Measurements from ENCODE around the gene ZMYND8.
"Not testable (repeated sequence)": the region's sequence is repeated elsewhere in the genome, so short reads cannot be mapped to it uniquely, and the experiment has no call there.

Gene ZMYND8

DNA sequence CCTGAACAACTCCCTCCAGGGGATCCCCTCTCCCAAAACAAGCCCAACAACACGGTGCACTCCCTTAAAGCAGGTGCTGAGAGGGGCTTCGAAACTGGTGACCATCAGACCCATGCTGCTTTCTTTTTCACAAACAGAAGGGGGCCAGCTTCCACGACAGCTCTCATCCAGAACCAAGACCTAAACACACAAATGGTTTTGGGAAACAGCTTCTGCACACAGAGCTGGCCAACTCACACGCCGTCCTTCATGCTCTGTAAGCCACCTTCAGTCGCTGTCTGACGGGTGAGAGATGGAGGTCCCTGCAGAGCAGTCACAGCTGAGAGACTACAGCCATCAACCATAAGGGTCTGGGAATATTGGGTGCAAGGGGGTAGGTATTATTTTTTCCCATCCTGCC is 76.3 kb downstream of the ZMYND8 start:
- H3K27ac ChIP-seq (ENCODE audit: low read length): no peak overlapping the region
- no peak overlapping the region for H2AFZ ChIP-seq (ENCODE audit: low read depth, low read length)
- no peak overlapping the region for H3K9ac ChIP-seq (ENCODE audit: low read depth, low read length)
- no peak for TF ChIP-seq EZH2 (IDR thresholded peaks at IDR 0.05; ENCODE audit: borderline replicate concordance, low read depth, low read length, severe bottlenecking)
- no peak for TF ChIP-seq CTCF (IDR thresholded peaks at IDR 0.05; ENCODE audit: borderline replicate concordance, extremely low read depth, low read length, poor library complexity, severe bottlenecking)
- no peak for ATAC-seq (ENCODE audit: insufficient read depth, low read depth)
- no peak for DNase-seq
- H4K20me1 ChIP-seq (ENCODE audit: insufficient read depth, low read length): no peaks in the 10 kb centered on the region
- no peak overlapping the region for H3K4me2 ChIP-seq (ENCODE audit: insufficient read depth, low read length)
- H3K4me1 ChIP-seq (ENCODE audit: insufficient read depth, low read length): no peaks in the 10 kb centered on the region
- no peak overlapping the region for H3K4me3 ChIP-seq (ENCODE audit: low read depth in 1 of 2, low read length in 2 of 2)
- H3K9me3 ChIP-seq (ENCODE audit: insufficient read depth, low read length, severe bottlenecking): no peaks in the 10 kb centered on the region
- H3K27me3 ChIP-seq (ENCODE audit: insufficient read depth, low read length, poor library complexity): no peaks in the 10 kb centered on the region
- peaks cover 94% of the 10 kb centered on the region for H3K36me3 ChIP-seq (ENCODE audit: insufficient read depth, low read length)
- H3K79me2 ChIP-seq (ENCODE audit: insufficient read depth, low read length): no peaks in the 10 kb centered on the region

GRCh38 chr20:47278907-47279348 is 77.6 kb downstream of the ZMYND8 start:
- Histone ChIP-seq H3K27ac (ENCODE audit: low read length) (no peak overlapping the region), H3K4me3 (ENCODE audit: low read depth in 1 of 2, low read length in 2 of 2) (no peak overlapping the region), H2AFZ (ENCODE audit: low read depth, low read length) (no peak overlapping the region), H3K27me3 (ENCODE audit: insufficient read depth, low read length, poor library complexity) (no peaks in the 10 kb centered on the region), H3K9me3 (ENCODE audit: insufficient read depth, low read length, severe bottlenecking) (no peaks in the 10 kb centered on the region), H3K36me3 (ENCODE audit: insufficient read depth, low read length) (peaks cover 91% of the 10 kb centered on the region), H3K4me2 (ENCODE audit: insufficient read depth, low read length) (no peak overlapping the region), H3K4me1 (ENCODE audit: insufficient read depth, low read length) (no peaks in the 10 kb centered on the region), H3K9ac (ENCODE audit: low read depth, low read length) (no peak overlapping the region), H3K79me2 (ENCODE audit: insufficient read depth, low read length) (no peaks in the 10 kb centered on the region), H4K20me1 (ENCODE audit: insufficient read depth, low read length) (no peaks in the 10 kb centered on the region)
- ATAC-seq (ENCODE audit: insufficient read depth, low read depth): no peak
- no peak for DNase-seq
- no peak for TF ChIP-seq CTCF (IDR thresholded peaks at IDR 0.05; ENCODE audit: borderline replicate concordance, extremely low read depth, low read length, poor library complexity, severe bottlenecking)

- not testable (repeated sequence) for H4K20me1 ChIP-seq (ENCODE audit: insufficient read depth, low read length); DNase-seq; ATAC-seq (ENCODE audit: insufficient read depth, low read depth); H2AFZ ChIP-seq (ENCODE audit: low read depth, low read length); H3K9me3 ChIP-seq (ENCODE audit: insufficient read depth, low read length, severe bottlenecking); H3K27ac ChIP-seq (ENCODE audit: low read length); H3K9ac ChIP-seq (ENCODE audit: low read depth, low read length); H3K4me1 ChIP-seq (ENCODE audit: insufficient read depth, low read length); H3K4me3 ChIP-seq (ENCODE audit: low read depth in 1 of 2, low read length in 2 of 2); H3K4me2 ChIP-seq (ENCODE audit: insufficient read depth, low read length); H3K27me3 ChIP-seq (ENCODE audit: insufficient read depth, low read length, poor library complexity); H3K79me2 ChIP-seq (ENCODE audit: insufficient read depth, low read length)
- H3K36me3 ChIP-seq (ENCODE audit: insufficient read depth, low read length): peaks cover 79% of the 10 kb centered on the region
Measured at GRCh38 chr20:47277535-47277872, 79.0 kb downstream of the ZMYND8 start.

DNA sequence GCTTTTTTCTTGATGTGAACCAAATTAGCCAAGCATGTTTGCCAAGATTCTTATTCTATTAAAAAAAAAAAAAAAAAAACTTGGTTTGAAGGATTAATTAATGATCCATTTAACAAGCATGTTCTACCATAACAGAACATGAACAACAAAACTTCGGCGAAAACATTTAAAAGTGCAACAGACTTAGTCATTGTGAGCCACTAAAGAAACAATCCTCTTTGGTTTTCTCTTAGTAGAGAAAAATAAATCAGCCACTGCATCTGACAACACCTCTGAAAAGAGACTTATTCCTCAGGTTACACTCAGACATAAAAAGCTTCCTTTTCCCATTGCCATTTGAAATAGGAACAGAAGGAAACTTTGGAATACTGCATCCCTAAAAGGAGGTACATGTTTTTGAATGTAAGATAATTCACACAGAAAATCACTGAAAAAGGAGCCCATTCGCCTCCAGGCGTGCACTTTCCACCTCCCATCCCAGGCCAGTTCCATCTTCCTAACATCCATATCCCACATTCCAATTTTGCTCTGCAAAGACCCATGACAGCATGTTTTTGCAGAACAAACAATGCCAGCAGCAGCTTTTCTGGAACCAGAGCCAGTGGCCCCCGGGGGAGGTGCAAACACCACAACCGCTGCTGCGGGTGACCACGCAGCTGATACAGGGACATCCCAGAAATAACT is 79.5 kb downstream of the ZMYND8 start:
- peaks cover 79% of the 10 kb centered on the region for H3K36me3 ChIP-seq (ENCODE audit: insufficient read depth, low read length)
- no peaks in the 10 kb centered on the region for H3K27me3 ChIP-seq (ENCODE audit: insufficient read depth, low read length, poor library complexity)
- H2AFZ ChIP-seq (ENCODE audit: low read depth, low read length): no peak overlapping the region
- H3K9me3 ChIP-seq (ENCODE audit: insufficient read depth, low read length, severe bottlenecking): no peaks in the 10 kb centered on the region
- H3K4me1 ChIP-seq (ENCODE audit: insufficient read depth, low read length): no peaks in the 10 kb centered on the region
- H3K79me2 ChIP-seq (ENCODE audit: insufficient read depth, low read length): peaks cover 6% of the 10 kb centered on the region
- H3K4me2 ChIP-seq (ENCODE audit: insufficient read depth, low read length): no peak overlapping the region
- H3K27ac ChIP-seq (ENCODE audit: low read length): no peak overlapping the region
- peaks cover 7% of the 10 kb centered on the region for H4K20me1 ChIP-seq (ENCODE audit: insufficient read depth, low read length)
- TF ChIP-seq CTCF (IDR thresholded peaks at IDR 0.05; ENCODE audit: borderline replicate concordance, extremely low read depth, low read length, poor library complexity, severe bottlenecking) (no peak), EZH2 (IDR thresholded peaks at IDR 0.05; ENCODE audit: borderline replicate concordance, low read depth, low read length, severe bottlenecking) (no peak)
- DNase-seq (no peak), ATAC-seq (ENCODE audit: insufficient read depth, low read depth) (no peak)
- no peak overlapping the region for H3K4me3 ChIP-seq (ENCODE audit: low read depth in 1 of 2, low read length in 2 of 2)
- H3K9ac ChIP-seq (ENCODE audit: low read depth, low read length): no peak overlapping the region

Measured in DND-41 (cell line).